ENCODE results near the gene MACF1.

- no peak for TF ChIP-seq RFX5 (IDR thresholded peaks at IDR 0.05; ENCODE audit: low read length)
- TF ChIP-seq PBX3 (IDR thresholded peaks at IDR 0.05), result no peak
Observed at GRCh38 chr1:39436842-39437241, 232.3 kb downstream of the MACF1 start.

All from SK-N-SH (cell line).